ENCODE results near the gene AUH. TPM values are rescaled to one million over a fixed set of nuclear protein-coding genes. Genes with fewer than 3 reads are reported as not detected.

AUH gene
- total and polyA plus RNA-seq, 2 donors (not counting 1 experiment from before 2014, with no cell fraction given): 11.3 to 55.5 TPM

GRCh38 chr9:91386765-91387164 is 25.0 kb upstream of the AUH start:
- H3K36me3 ChIP-seq (ENCODE audit: control insufficient read depth, insufficient read depth, low read length): no peaks in the 10 kb centered on the region
- H3K27ac ChIP-seq (ENCODE audit: insufficient read depth, low read length): no peak overlapping the region
- no peaks in the 10 kb centered on the region for H3K27me3 ChIP-seq (ENCODE audit: control insufficient read depth, insufficient read depth, low read length)
- H4K20me1 ChIP-seq (ENCODE audit: control insufficient read depth, extremely low read depth, insufficient read depth, low read length): no peaks in the 10 kb centered on the region
- DNase-seq (ENCODE audit: low read depth in 2 of 2): no peak
- no peak overlapping the region for H3K4me3 ChIP-seq (replicated peaks in 1 of 4; ENCODE audit: control extremely low read depth in 1 of 4, insufficient read depth in 1 of 4, low read depth in 3 of 4, low read length in 4 of 4)
- no peak for TF ChIP-seq EZH2 (IDR thresholded peaks at IDR 0.05; ENCODE audit: low read length, missing control alignments)
- no peak for TF ChIP-seq CTCF (conservative IDR thresholded peaks at IDR 0.05 in 1 of 2, IDR thresholded peaks at IDR 0.05 in 1 of 2; ENCODE audit: low read depth in 1 of 2, low read length in 2 of 2)
- peaks cover 2% of the 10 kb centered on the region for H3K4me1 ChIP-seq (ENCODE audit: control insufficient read depth, extremely low read depth, insufficient read depth, low read length)
- no peak overlapping the region for H2AFZ ChIP-seq (ENCODE audit: low read length)
- H3K9me3 ChIP-seq (ENCODE audit: control insufficient read depth, insufficient read depth, low read depth, low read length): no peaks in the 10 kb centered on the region
- no peak overlapping the region for H3K9ac ChIP-seq (ENCODE audit: insufficient read depth, low read length)
- no peak overlapping the region for H3K4me2 ChIP-seq (ENCODE audit: extremely low read depth, insufficient read depth, low read length)
- H3K79me2 ChIP-seq (ENCODE audit: control insufficient read depth, insufficient read depth, low read length): no peaks in the 10 kb centered on the region

GRCh38 chr9:91384954-91385353 is 23.2 kb upstream of the AUH start:
- no peak overlapping the region for H2AFZ ChIP-seq (ENCODE audit: low read length)
- no peaks in the 10 kb centered on the region for H3K27me3 ChIP-seq (ENCODE audit: control insufficient read depth, insufficient read depth, low read length)
- no peak overlapping the region for H3K27ac ChIP-seq (ENCODE audit: insufficient read depth, low read length)
- no peaks in the 10 kb centered on the region for H3K4me1 ChIP-seq (ENCODE audit: control insufficient read depth, extremely low read depth, insufficient read depth, low read length)
- H3K9ac ChIP-seq (ENCODE audit: insufficient read depth, low read length): no peak overlapping the region
- no peak overlapping the region for H3K4me2 ChIP-seq (ENCODE audit: extremely low read depth, insufficient read depth, low read length)
- no peaks in the 10 kb centered on the region for H3K36me3 ChIP-seq (ENCODE audit: control insufficient read depth, insufficient read depth, low read length)
- TF ChIP-seq CTCF (conservative IDR thresholded peaks at IDR 0.05 in 1 of 2, IDR thresholded peaks at IDR 0.05 in 1 of 2; ENCODE audit: low read depth in 1 of 2, low read length in 2 of 2): no peak
- no peak for TF ChIP-seq EZH2 (IDR thresholded peaks at IDR 0.05; ENCODE audit: low read length, missing control alignments)
- no peak for DNase-seq (ENCODE audit: low read depth in 2 of 2)
- no peaks in the 10 kb centered on the region for H3K79me2 ChIP-seq (ENCODE audit: control insufficient read depth, insufficient read depth, low read length)
- H4K20me1 ChIP-seq (ENCODE audit: control insufficient read depth, extremely low read depth, insufficient read depth, low read length): no peaks in the 10 kb centered on the region
- no peaks in the 10 kb centered on the region for H3K9me3 ChIP-seq (ENCODE audit: control insufficient read depth, insufficient read depth, low read depth, low read length)
- no peak overlapping the region for H3K4me3 ChIP-seq (replicated peaks in 1 of 4; ENCODE audit: control extremely low read depth in 1 of 4, insufficient read depth in 1 of 4, low read depth in 3 of 4, low read length in 4 of 4)

GRCh38 chr9:91383577-91383976 is 21.9 kb upstream of the AUH start:
- H3K9ac ChIP-seq (ENCODE audit: insufficient read depth, low read length): no peak overlapping the region
- no peaks in the 10 kb centered on the region for H3K27me3 ChIP-seq (ENCODE audit: control insufficient read depth, insufficient read depth, low read length)
- no peak overlapping the region for H3K4me3 ChIP-seq (replicated peaks in 1 of 4; ENCODE audit: control extremely low read depth in 1 of 4, insufficient read depth in 1 of 4, low read depth in 3 of 4, low read length in 4 of 4)
- no peaks in the 10 kb centered on the region for H3K36me3 ChIP-seq (ENCODE audit: control insufficient read depth, insufficient read depth, low read length)
- H3K4me2 ChIP-seq (ENCODE audit: extremely low read depth, insufficient read depth, low read length): no peak overlapping the region
- no peaks in the 10 kb centered on the region for H4K20me1 ChIP-seq (ENCODE audit: control insufficient read depth, extremely low read depth, insufficient read depth, low read length)
- no peak for TF ChIP-seq CTCF (conservative IDR thresholded peaks at IDR 0.05 in 1 of 2, IDR thresholded peaks at IDR 0.05 in 1 of 2; ENCODE audit: low read depth in 1 of 2, low read length in 2 of 2)
- TF ChIP-seq EZH2 (IDR thresholded peaks at IDR 0.05; ENCODE audit: low read length, missing control alignments): no peak
- H3K4me1 ChIP-seq (ENCODE audit: control insufficient read depth, extremely low read depth, insufficient read depth, low read length): no peaks in the 10 kb centered on the region
- no peak overlapping the region for H3K27ac ChIP-seq (ENCODE audit: insufficient read depth, low read length)
- no peaks in the 10 kb centered on the region for H3K79me2 ChIP-seq (ENCODE audit: control insufficient read depth, insufficient read depth, low read length)
- H3K9me3 ChIP-seq (ENCODE audit: control insufficient read depth, insufficient read depth, low read depth, low read length): no peaks in the 10 kb centered on the region
- DNase-seq (ENCODE audit: low read depth in 2 of 2): no peak
- no peak overlapping the region for H2AFZ ChIP-seq (ENCODE audit: low read length)

Data from fibroblast of lung (primary cell).